ENCODE measurements around the gene KLF7.

The KLF7 gene

GRCh38 chr2:207165121-207166038, at the start of gene KLF7:
Gene KLF7, minus strand, starts transcription at chr2:207165948. Its CDS starts 380 bp downstream, at chr2:207165568.
- peak; percentile 71 for DNase-seq

GRCh38 chr2:207215308-207215707, 49.6 kb upstream of the KLF7 start:
- no peak for DNase-seq

GRCh38 chr2:207214446-207214845, 48.7 kb upstream of the KLF7 start:
- no peak for DNase-seq

- no peak for DNase-seq
Observed at GRCh38 chr2:207206011-207206410, 40.3 kb upstream of the KLF7 start.

- DNase-seq, result no peak
Observed at GRCh38 chr2:207205173-207205957, 39.6 kb upstream of the KLF7 start.

GRCh38 chr2:207203056-207203455, 37.3 kb upstream of the KLF7 start:
- DNase-seq, result no peak

- peak; percentile 44 for DNase-seq
Observed at GRCh38 chr2:207202645-207203044, 36.9 kb upstream of the KLF7 start.

GRCh38 chr2:207201416-207201815, 35.7 kb upstream of the KLF7 start:
- DNase-seq, result no peak

GRCh38 chr2:207200136-207200535, 34.4 kb upstream of the KLF7 start:
- no peak for DNase-seq

- no peak for DNase-seq
Observed at GRCh38 chr2:207194028-207194427, 28.3 kb upstream of the KLF7 start.

GRCh38 chr2:207188626-207189419, 23.1 kb upstream of the KLF7 start:
- no peak for DNase-seq

GRCh38 chr2:207185372-207185771, 19.6 kb upstream of the KLF7 start:
- DNase-seq, result no peak

GRCh38 chr2:207184768-207185167, 19.0 kb upstream of the KLF7 start:
- DNase-seq, result no peak

- no peak for DNase-seq
Observed at GRCh38 chr2:207184348-207184747, 18.6 kb upstream of the KLF7 start.

GRCh38 chr2:207183506-207183905, 17.8 kb upstream of the KLF7 start:
- no peak for DNase-seq

GRCh38 chr2:207182911-207183310, 17.2 kb upstream of the KLF7 start:
- DNase-seq, result peak; percentile 63

- DNase-seq, result no peak
Observed at GRCh38 chr2:207181526-207182274, 16.0 kb upstream of the KLF7 start.

- no peak for DNase-seq
Observed at GRCh38 chr2:207180741-207181140, 15.0 kb upstream of the KLF7 start.

GRCh38 chr2:207176247-207176646, 10.5 kb upstream of the KLF7 start:
- no peak for DNase-seq

GRCh38 chr2:207173641-207174040, 7.9 kb upstream of the KLF7 start:
- DNase-seq, result no peak

GRCh38 chr2:207167099-207167923, 1.6 kb upstream of the KLF7 start:
- DNase-seq, result peak; percentile 35

All from kidney glomerular epithelial cell (primary cell).